Suprapubic skin (tissue), 4 donors: Measurements from ENCODE around the gene PHACTR1. TPM values are rescaled to one million over a fixed set of nuclear protein-coding genes. Genes with fewer than 3 reads are reported as not detected.

Experiments
- DNase-seq, 2 donors: peaks; one replicate each; pipeline ENCODE4 v3.0.0-alpha.2; 2019; ENCODE audit warnings: low spot score in 2 of 2
- H3K27ac ChIP-seq: fragments of 200-600 bp; sonication (generic); one replicate; pipeline ENCODE4 v1.5.1; 2019
- H3K27me3 ChIP-seq: fragments of 200-600 bp; sonication (generic); one replicate; pipeline ENCODE4 v1.5.1; 2019
- H3K36me3 ChIP-seq: fragments of 200-600 bp; sonication (generic); one replicate; pipeline ENCODE4 v1.5.1; 2019
- H3K4me1 ChIP-seq: fragments of 200-600 bp; sonication (generic); one replicate; pipeline ENCODE4 v1.5.1; 2019
- H3K4me3 ChIP-seq: fragments of 200-600 bp; sonication (generic); one replicate; pipeline ENCODE4 v1.5.1; 2019; ENCODE audit warnings: mild to moderate bottlenecking
- H3K9me3 ChIP-seq: fragments of 200-600 bp; sonication (generic); one replicate; pipeline ENCODE4 v1.5.1; 2019
- EP300 ChIP-seq: sonication (generic); formaldehyde crosslinking; IDR thresholded peaks from one replicate; pipeline ENCODE4 v1.6.1; 2017; ENCODE audit warnings: antibody characterized with exemption
- POLR2A ChIP-seq, 2 donors: fragments of 450-650 bp; IDR thresholded peaks; one replicate each; pipeline ENCODE4 v1.6.1; 2017; ENCODE audit warnings: antibody characterized with exemption in 2 of 2, mild to moderate bottlenecking in 2 of 2, moderate library complexity in 2 of 2
- POLR2AphosphoS5 ChIP-seq, 3 donors: sonication (generic); formaldehyde crosslinking; IDR thresholded peaks; one replicate each; pipeline ENCODE4 v1.6.1; 2017; ENCODE audit warnings: antibody characterized with exemption in 3 of 3
- WGBS: methylation state at CpG from one replicate; pipeline ENCODE4 v1.1.5; 2018; 5-methylcytosine and 5-hydroxymethylcytosine counted together
- total RNA-seq, 4 donors: library from RNA; depleted of rRNA; stranded (reverse); fragments of >200 nt; gene quantifications; one replicate each; pipeline ENCODE4 v1.1.0, GENCODE V29; 2016
- TF ChIP-seq, protein P1 (sequence below), 2 donors: fragments of 200-600 bp in 1 of 2; fragments of 450-650 bp in 1 of 2; sonication (generic) in 1 of 2; IDR thresholded peaks; one replicate each; pipeline ENCODE4 v1.5.1; 2016 to 2019; ENCODE audit warnings: antibody characterized with exemption in 2 of 2, mild to moderate bottlenecking in 1 of 2, moderate library complexity in 1 of 2

Gene PHACTR1
- total RNA-seq, 4 donors from 2014 or later = 4.0 to 8.2 (median 6.4) TPM

- 79% methylated on average over 11 of the region's 11 CpGs for WGBS
- H3K4me3 ChIP-seq = no peak overlapping the region
- peaks cover 41% of the 10 kb centered on the region for H3K36me3 ChIP-seq
- H3K9me3 ChIP-seq = no peaks in the 10 kb centered on the region
- TF ChIP-seq POLR2AphosphoS5 (IDR thresholded peaks at IDR 0.05) = no peak
- no peak for TF ChIP-seq EP300
- TF ChIP-seq, protein P1, sequence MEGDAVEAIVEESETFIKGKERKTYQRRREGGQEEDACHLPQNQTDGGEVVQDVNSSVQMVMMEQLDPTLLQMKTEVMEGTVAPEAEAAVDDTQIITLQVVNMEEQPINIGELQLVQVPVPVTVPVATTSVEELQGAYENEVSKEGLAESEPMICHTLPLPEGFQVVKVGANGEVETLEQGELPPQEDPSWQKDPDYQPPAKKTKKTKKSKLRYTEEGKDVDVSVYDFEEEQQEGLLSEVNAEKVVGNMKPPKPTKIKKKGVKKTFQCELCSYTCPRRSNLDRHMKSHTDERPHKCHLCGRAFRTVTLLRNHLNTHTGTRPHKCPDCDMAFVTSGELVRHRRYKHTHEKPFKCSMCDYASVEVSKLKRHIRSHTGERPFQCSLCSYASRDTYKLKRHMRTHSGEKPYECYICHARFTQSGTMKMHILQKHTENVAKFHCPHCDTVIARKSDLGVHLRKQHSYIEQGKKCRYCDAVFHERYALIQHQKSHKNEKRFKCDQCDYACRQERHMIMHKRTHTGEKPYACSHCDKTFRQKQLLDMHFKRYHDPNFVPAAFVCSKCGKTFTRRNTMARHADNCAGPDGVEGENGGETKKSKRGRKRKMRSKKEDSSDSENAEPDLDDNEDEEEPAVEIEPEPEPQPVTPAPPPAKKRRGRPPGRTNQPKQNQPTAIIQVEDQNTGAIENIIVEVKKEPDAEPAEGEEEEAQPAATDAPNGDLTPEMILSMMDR (IDR thresholded peaks at IDR 0.05) = no peak
- no peak for TF ChIP-seq POLR2A (IDR thresholded peaks at IDR 0.05)
- peaks cover 24% of the 10 kb centered on the region for H3K4me1 ChIP-seq
- H3K27ac ChIP-seq = no peak overlapping the region
- H3K27me3 ChIP-seq = no peaks in the 10 kb centered on the region
- DNase-seq = peak in 1 of 2 donors; percentile 70
Observed at GRCh38 chr6:13304580-13305260, 588.2 kb downstream of the PHACTR1 start.

DNA sequence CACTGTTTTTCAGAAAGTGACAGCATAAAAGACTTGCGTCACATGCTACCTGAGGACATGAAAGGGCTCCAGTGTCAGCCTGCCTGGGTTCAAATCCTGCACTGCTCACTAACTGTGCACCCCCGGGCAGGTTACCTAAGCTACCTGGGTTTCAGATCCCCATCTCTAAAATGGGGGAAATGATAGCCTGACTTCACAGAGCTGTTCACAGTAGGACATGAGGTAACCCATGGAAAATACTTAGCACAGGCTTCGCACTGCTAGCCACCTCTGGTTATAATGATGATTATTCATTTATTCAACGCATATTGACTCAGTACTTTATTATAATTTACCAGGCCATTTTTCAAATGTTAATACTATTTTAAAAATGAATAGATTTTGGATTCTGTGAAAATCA, 588.7 kb downstream of the PHACTR1 start:
- DNase-seq = no peak
- WGBS = 73% methylated on average over 4 of the region's 4 CpGs
- H3K4me1 ChIP-seq = peaks cover 24% of the 10 kb centered on the region
- no peak overlapping the region for H3K4me3 ChIP-seq
- TF ChIP-seq, protein P1 (IDR thresholded peaks at IDR 0.05) = no peak
- TF ChIP-seq POLR2AphosphoS5 (IDR thresholded peaks at IDR 0.05) (no peak), EP300 (no peak), POLR2A (IDR thresholded peaks at IDR 0.05) (no peak)
- H3K36me3 ChIP-seq = peaks cover 40% of the 10 kb centered on the region
- H3K9me3 ChIP-seq = no peaks in the 10 kb centered on the region
- no peaks in the 10 kb centered on the region for H3K27me3 ChIP-seq
- no peak overlapping the region for H3K27ac ChIP-seq

DNA sequence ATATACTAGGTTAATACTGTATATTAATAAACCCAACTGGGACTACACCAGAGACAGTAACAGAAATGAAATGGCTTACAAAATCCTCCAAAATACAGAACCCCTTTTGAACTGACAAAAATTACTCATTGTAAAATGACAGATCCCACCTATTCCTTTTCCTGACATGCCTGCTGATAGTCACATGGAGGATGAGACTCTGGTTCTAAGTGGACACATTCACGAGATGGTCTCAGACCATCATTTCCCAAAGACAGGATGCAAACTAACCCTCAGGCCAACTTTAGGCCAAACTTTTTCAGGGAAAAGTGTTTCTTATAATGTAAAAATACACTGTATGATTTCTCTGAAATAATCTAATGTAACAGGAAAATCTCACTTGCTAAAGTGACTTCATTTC, 589.2 kb downstream of the PHACTR1 start:
- Histone ChIP-seq H3K27me3 (no peaks in the 10 kb centered on the region), H3K27ac (no peak overlapping the region), H3K9me3 (no peaks in the 10 kb centered on the region), H3K4me3 (no peak overlapping the region), H3K36me3 (peaks cover 37% of the 10 kb centered on the region), H3K4me1 (peaks cover 24% of the 10 kb centered on the region)
- WGBS = 97% methylated on average over 1 of the region's 1 CpG
- TF ChIP-seq, protein P1 (IDR thresholded peaks at IDR 0.05) = no peak
- no peak for TF ChIP-seq EP300
- no peak for TF ChIP-seq POLR2A (IDR thresholded peaks at IDR 0.05)
- TF ChIP-seq POLR2AphosphoS5 (IDR thresholded peaks at IDR 0.05) = no peak
- DNase-seq = no peak

GRCh38 chr6:13307508-13307995, 591.0 kb downstream of the PHACTR1 start:
- no peak for TF ChIP-seq POLR2AphosphoS5 (IDR thresholded peaks at IDR 0.05)
- TF ChIP-seq EP300 = no peak
- TF ChIP-seq, protein P1 (IDR thresholded peaks at IDR 0.05) = no peak
- Histone ChIP-seq H3K27me3 (no peaks in the 10 kb centered on the region), H3K36me3 (peaks cover 43% of the 10 kb centered on the region), H3K4me1 (peaks cover 18% of the 10 kb centered on the region), H3K27ac (no peak overlapping the region), H3K9me3 (no peaks in the 10 kb centered on the region), H3K4me3 (no peak overlapping the region)
- 90% methylated on average over 7 of the region's 7 CpGs for WGBS
- peak in 1 of 2 donors; percentile 67 for DNase-seq

DNA sequence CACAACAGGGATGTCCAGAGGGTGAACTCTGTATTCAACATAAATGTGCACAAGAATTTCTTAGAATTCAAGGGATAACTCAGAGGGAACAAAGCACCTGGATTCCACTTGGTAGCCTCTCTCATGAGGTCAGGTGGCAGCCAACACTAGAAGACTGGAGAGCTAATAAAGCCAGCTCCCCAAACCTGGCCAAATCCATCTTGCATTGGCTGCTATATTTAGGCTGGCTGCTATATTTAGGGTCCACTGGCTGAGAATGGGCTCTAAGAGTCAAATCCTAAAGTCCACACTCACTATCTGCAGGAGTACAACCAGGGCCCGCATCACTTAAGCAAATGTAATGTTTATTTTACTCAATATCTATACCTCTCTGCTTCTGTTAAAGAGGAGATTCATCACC, 591.8 kb downstream of the PHACTR1 start:
- no peak for DNase-seq

More for the DNA sequence above, 591.8 kb downstream of the PHACTR1 start:
- no peaks in the 10 kb centered on the region for H3K27me3 ChIP-seq
- 95% methylated on average over 1 of the region's 1 CpG for WGBS
- peaks cover 43% of the 10 kb centered on the region for H3K36me3 ChIP-seq
- H3K27ac ChIP-seq = no peak overlapping the region
- no peaks in the 10 kb centered on the region for H3K9me3 ChIP-seq
- TF ChIP-seq, protein P1 (IDR thresholded peaks at IDR 0.05) = no peak
- TF ChIP-seq POLR2AphosphoS5 (IDR thresholded peaks at IDR 0.05) (no peak), EP300 (no peak), POLR2A (IDR thresholded peaks at IDR 0.05) (no peak)
- H3K4me1 ChIP-seq = peaks cover 10% of the 10 kb centered on the region
- no peak overlapping the region for H3K4me3 ChIP-seq
